Activated T-cell treated with anti-CD3 and anti-CD28 coated beads, Interleukin-2, amount 50 U/mL, for 24 hours (primary cell): ENCODE data around the gene SLC4A1AP.
"Not testable (repeated sequence)": the region's sequence is repeated elsewhere in the genome, so short reads cannot be mapped to it uniquely, and the experiment has no call there.

Experiments used
- DNase-seq: peaks from one replicate; pipeline ENCODE4 v3.0.0-alpha.2; 2020
- H3K27ac Mint-ChIP-seq: 2 replicates; pipeline ENCODE4 v1.8.0; 2020; ENCODE audit warnings: mild to moderate bottlenecking, mixed read lengths
- H3K27me3 Mint-ChIP-seq: 2 replicates; pipeline ENCODE4 v1.8.0; 2020; ENCODE audit warnings: mixed read lengths
- H3K36me3 Mint-ChIP-seq: 2 replicates; pipeline ENCODE4 v1.8.0; 2020; ENCODE audit warnings: low read depth, mixed read lengths
- H3K4me1 Mint-ChIP-seq: 2 replicates; pipeline ENCODE4 v1.8.0; 2020; ENCODE audit warnings: low read depth, mixed read lengths
- H3K4me3 Mint-ChIP-seq: 2 replicates; pipeline ENCODE4 v1.8.0; 2020; ENCODE audit warnings: mild to moderate bottlenecking, moderate library complexity, mixed read lengths
- H3K9me3 Mint-ChIP-seq: 2 replicates; pipeline ENCODE4 v1.8.0; 2020; ENCODE audit warnings: mixed read lengths

Gene SLC4A1AP, protein sequence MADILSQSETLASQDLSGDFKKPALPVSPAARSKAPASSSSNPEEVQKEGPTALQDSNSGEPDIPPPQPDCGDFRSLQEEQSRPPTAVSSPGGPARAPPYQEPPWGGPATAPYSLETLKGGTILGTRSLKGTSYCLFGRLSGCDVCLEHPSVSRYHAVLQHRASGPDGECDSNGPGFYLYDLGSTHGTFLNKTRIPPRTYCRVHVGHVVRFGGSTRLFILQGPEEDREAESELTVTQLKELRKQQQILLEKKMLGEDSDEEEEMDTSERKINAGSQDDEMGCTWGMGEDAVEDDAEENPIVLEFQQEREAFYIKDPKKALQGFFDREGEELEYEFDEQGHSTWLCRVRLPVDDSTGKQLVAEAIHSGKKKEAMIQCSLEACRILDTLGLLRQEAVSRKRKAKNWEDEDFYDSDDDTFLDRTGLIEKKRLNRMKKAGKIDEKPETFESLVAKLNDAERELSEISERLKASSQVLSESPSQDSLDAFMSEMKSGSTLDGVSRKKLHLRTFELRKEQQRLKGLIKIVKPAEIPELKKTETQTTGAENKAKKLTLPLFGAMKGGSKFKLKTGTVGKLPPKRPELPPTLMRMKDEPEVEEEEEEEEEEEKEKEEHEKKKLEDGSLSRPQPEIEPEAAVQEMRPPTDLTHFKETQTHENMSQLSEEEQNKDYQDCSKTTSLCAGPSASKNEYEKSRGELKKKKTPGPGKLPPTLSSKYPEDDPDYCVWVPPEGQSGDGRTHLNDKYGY

DNA sequence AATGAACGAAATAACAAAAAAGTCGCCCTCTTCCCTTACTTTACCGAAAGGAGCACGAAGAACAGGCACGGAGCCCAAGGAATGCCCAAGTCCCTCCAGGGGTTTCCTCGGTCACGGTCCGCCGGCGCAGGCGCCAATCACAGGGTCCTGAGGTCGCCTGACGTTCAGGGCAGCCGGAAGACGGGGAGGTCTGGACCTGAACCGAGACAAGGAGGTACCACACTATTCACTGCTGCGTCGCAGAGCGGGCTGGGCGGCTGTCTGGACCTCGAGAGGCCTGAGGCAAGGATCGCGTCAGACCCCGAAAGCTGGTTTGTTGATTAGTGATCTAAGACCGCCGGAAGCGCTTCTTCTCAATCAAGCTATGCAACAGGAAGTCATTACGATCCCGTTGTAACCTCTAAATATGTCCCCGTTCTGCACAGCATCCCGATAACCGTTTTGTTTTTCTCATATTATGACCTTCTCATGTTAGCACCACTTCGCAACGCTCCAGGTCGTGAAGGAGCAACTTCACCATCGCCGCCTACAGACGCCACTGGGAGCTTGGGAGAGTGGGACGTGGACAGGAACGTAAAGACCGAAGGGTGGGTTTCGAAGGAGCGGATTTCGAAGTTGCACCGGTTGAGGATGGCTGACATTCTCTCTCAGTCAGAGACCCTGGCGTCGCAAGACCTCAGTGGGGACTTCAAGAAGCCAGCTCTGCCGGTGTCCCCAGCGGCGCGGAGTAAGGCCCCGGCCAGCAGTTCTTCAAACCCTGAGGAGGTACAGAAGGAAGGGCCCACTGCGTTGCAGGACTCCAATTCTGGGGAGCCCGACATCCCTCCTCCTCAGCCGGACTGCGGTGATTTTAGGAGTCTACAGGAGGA lies at the start of gene SLC4A1AP, which contains the start of gene SUPT7L:
SLC4A1AP (plus strand) TSS at position 605 of the 869 bp plus-strand sequence; CDS start at position 631, 26 bp downstream.
SUPT7L (minus strand) TSS at position 330 of the 869 bp plus-strand sequence. CDS start 1,422 bp downstream, outside the sequence.
- Mint-ChIP-seq H3K27me3 (no peaks in the 10 kb centered on the region), H3K27ac (peak within 1 kb of the TSS; percentile 100), H3K36me3 (peaks cover 83% of the 10 kb centered on the region), H3K4me1 (peaks cover 58% of the 10 kb centered on the region), H3K4me3 (peak within 1 kb of the TSS; percentile 100), H3K9me3 (no peaks in the 10 kb centered on the region)
- DNase-seq = peak; percentile 86

DNA sequence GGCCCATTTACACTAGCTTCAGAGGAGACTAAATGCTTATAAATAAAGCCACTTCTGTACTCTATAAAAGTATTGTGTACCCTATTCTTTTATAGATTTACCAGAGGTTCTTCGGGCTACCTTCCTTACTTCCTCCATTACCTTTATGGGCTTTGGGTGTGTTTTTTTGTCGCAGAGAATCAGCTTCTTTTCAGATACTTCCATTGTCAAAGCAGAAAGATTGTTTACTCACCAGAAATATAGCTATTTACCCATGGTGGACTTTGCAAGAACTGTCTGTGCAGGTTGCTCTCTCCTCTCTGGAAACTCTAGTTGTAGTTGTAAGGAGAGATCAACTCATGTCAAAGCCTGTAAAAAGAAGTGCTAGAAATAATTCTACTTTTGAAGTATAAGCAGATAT lies 49.7 kb upstream of the SLC4A1AP start:
- H3K36me3 Mint-ChIP-seq = peaks cover 85% of the 10 kb centered on the region
- H3K27me3 Mint-ChIP-seq = no peaks in the 10 kb centered on the region
- no peak overlapping the region for H3K4me3 Mint-ChIP-seq
- peaks cover 3% of the 10 kb centered on the region for H3K4me1 Mint-ChIP-seq
- no peaks in the 10 kb centered on the region for H3K9me3 Mint-ChIP-seq
- H3K27ac Mint-ChIP-seq = no peak overlapping the region
- DNase-seq = no peak

DNA sequence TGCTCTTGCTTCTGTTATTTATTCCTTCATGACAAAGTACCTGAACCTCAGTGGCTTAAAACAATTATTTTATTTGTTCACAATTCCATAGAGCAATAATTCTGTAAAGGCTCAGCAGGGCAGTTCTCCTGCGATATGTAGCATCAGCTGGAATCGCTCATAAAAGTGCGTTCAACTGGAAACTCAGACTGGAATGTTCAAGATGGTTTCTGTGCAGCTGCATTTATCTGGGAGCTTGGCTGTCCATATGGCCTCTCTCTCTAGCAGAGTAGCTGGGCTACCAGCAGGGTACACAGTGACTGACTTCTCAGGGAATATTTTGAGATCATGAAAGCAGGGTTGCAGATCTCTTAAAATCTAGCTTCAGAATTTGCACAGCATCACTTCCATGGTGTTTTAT lies 48.4 kb upstream of the SLC4A1AP start:
- peaks cover 84% of the 10 kb centered on the region for H3K36me3 Mint-ChIP-seq
- no peak overlapping the region for H3K4me3 Mint-ChIP-seq
- H3K27ac Mint-ChIP-seq = peak overlapping the region; percentile 10
- no peaks in the 10 kb centered on the region for H3K9me3 Mint-ChIP-seq
- H3K4me1 Mint-ChIP-seq = peaks cover 3% of the 10 kb centered on the region
- H3K27me3 Mint-ChIP-seq = no peaks in the 10 kb centered on the region
- DNase-seq = no peak

DNA sequence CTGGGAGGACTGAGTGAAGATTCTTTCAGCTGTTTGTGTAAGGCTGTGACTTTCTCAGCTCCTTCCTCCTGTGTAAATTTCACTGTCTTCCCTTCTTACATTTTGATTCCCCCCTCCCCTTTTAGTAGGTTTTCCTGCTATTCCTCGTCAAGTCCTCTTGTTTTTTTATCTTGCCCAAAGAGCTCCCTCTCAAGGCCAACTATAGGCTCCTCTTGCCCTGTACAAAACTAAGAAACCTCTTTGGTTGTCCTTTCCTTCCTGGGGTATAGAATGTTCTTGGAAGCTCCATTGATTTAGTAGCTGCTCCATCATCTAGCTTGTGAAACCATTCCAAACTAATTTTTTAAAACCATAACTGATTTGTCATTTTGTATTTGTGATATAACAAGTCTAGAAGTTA lies 42.2 kb upstream of the SLC4A1AP start:
- no peaks in the 10 kb centered on the region for H3K27me3 Mint-ChIP-seq
- peaks cover 80% of the 10 kb centered on the region for H3K36me3 Mint-ChIP-seq
- H3K9me3 Mint-ChIP-seq = no peaks in the 10 kb centered on the region
- no peak overlapping the region for H3K27ac Mint-ChIP-seq
- H3K4me1 Mint-ChIP-seq = peaks cover 5% of the 10 kb centered on the region
- no peak for DNase-seq
- H3K4me3 Mint-ChIP-seq = no peak overlapping the region

DNA sequence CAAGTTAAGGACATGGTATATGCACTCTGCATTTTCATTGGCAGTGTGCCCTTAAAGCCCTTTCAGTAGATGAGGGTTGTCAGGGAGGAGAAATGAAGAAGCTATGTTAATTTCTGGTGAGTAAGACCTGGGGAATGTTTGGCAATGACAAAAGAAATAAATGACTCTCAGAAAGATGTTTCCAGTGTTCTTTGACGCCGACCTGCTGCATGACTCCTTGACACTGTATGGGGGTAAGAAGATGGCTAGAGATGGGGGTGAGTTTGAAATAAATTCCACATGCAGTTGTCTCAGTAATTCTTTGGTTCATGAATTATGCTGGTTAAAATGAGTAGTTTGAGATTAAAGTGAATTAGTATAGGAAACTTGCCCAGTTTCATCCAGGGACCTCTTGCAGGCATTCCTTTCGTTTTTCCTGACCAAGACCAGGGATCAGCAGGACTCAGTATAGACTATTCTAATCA lies 40.7 kb upstream of the SLC4A1AP start:
- H3K27ac Mint-ChIP-seq = peak overlapping the region; percentile 15
- DNase-seq = no peak
- H3K4me1 Mint-ChIP-seq = peaks cover 5% of the 10 kb centered on the region
- no peak overlapping the region for H3K4me3 Mint-ChIP-seq
- H3K9me3 Mint-ChIP-seq = no peaks in the 10 kb centered on the region
- H3K27me3 Mint-ChIP-seq = no peaks in the 10 kb centered on the region
- H3K36me3 Mint-ChIP-seq = peaks cover 67% of the 10 kb centered on the region

DNA sequence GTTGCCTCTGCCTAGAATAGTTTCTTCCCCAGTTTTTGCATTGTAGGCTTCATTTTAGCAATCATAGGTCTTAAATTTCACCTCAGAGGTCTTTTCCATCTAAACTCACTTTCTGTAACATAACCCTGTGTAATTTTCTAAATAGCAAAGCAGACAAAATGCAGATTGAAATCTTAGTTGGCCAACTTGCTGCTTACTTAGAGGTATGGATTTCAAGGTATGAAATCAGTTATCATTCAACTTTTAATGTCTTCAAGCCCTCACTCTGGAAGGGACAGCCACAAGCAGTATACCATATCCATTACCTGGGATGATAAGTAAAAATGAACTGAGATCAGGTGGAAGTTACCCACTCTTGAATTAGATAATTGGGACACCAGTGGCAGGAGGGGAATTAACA lies 38.7 kb upstream of the SLC4A1AP start:
- Mint-ChIP-seq H3K4me1 (peaks cover 5% of the 10 kb centered on the region), H3K27me3 (no peaks in the 10 kb centered on the region), H3K9me3 (no peaks in the 10 kb centered on the region), H3K4me3 (no peak overlapping the region), H3K36me3 (peaks cover 51% of the 10 kb centered on the region), H3K27ac (no peak overlapping the region)
- no peak for DNase-seq

DNA sequence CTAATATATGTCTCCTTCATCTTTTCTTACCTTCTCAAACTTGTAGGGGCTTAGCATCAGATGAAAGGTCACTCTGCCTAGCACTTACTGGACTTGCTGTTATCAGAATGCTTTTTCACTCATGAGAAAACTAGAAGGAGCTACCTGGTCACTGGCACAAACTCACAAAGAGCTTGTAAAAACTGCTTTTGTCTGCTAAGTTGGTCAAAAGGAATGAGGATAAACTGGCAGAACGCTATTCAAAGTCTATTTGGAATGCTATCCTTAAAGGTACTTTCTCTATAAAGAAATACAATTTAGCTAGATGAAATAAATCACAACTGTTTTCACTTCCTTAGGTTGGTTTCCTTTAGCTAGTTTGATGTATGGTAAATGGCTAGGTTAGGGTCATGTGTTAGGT lies 37.4 kb upstream of the SLC4A1AP start:
- not testable (repeated sequence) for H3K9me3 Mint-ChIP-seq, H3K4me3 Mint-ChIP-seq, H3K27ac Mint-ChIP-seq, DNase-seq, H3K27me3 Mint-ChIP-seq
- H3K4me1 Mint-ChIP-seq = peaks cover 15% of the 10 kb centered on the region
- peaks cover 40% of the 10 kb centered on the region for H3K36me3 Mint-ChIP-seq

DNA sequence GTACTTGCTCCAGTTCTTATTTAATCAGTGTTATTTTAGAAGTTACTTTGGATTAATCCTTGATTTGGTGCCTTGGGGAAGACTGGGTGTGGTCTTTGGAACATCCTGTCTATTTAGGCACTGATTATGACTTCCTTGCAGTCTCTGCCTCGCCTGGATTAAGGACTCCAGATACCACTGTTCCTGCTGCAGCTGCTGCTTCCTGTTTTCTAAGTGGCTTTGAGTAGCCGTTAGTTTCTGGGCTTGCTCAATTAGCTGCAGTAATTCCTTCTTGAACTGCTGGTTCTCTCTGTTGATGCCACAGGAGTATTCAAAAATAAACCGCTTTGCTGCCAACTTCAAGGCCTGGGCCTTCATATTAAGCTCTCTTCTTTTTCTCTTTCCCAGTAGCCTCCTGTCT lies 36.8 kb upstream of the SLC4A1AP start:
- H3K27ac Mint-ChIP-seq = peak overlapping the region; percentile 33
- peaks cover 34% of the 10 kb centered on the region for H3K36me3 Mint-ChIP-seq
- not testable (repeated sequence) for H3K27me3 Mint-ChIP-seq, DNase-seq, H3K4me3 Mint-ChIP-seq, H3K9me3 Mint-ChIP-seq
- peaks cover 21% of the 10 kb centered on the region for H3K4me1 Mint-ChIP-seq

DNA sequence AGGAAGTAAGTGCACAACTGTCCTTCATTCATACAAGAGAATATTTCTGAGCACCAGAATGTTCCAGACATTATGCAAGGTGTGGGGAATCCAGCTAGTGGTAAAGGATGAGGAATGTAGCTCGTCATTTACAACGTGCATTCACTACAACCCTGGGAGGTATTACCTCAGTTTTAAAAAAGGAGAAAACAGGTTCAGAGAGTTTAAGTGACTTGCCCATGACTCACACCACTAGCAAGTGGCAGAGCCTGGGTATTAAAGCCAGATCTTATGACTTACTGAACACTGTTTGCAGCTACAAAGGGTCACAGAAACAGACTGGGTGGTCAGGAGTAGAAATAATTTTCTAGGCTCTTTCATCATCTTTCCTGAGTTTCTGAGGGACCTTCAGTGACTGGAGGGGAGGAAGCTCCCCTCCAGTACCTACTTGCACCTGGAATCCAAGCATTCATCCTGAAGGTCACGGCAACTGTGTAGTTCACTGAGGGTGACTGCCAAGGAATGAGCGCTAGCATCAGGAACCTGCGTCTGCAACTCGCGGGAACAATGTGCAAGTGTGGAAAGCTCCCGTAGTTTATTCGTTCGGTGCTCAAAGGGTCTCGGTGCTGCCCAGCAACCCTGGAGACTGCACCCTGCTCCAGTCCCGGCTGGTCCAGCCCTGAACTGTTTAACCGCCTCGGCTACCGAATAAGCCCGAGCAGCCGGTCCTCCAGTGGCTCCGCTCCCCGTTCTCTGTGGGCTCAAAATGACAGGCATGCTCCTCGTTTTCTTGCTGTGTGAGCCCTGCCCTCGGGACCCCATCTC lies 35.5 kb upstream of the SLC4A1AP start:
- H3K27me3 Mint-ChIP-seq = no peaks in the 10 kb centered on the region

DNA sequence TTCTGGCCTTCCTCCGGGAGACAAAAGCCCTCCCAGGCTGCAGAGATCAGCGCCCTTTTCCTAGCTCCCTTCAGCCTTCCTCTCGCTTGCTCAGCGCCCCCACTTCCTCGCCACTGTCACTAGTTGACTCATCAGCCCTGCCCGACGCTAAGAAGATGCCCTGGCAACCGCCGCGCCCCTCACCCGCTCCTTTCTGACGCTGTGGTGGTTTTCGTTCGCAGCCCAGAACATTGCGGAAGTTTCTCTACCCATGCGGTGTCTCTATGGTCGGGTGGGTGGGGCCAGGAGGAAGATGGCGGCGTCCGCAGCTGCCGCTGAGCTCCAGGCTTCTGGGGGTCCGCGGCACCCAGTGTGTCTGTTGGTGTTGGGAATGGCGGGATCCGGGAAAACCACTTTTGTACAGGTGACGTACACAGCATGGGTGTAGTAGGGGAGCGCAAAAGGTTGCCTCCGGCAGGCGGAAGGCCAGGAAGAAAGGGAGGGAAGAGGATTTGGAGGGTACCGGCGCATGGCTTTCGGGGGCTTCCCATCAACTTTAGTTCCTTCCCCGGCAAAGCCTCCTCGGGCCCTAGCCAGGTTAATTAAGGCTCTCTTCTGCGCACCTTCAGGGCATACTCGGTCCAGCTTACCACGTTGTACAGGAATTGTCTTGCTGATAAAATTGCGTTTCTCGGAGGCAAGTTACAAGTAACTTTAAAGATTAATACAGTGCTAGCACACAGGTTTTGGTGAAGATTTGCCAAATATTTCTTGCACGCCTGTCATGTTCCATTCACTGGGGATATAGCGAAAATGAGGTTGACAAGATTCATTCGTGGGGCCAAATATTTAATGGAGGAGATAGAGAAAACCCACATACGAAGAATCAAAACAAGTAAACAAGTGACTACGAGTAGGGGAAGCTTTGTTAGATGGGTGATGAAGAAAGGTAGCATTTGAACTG lies 34.7 kb upstream of the SLC4A1AP start, which contains the start of the genes CCDC121 and GPN1:
CCDC121 (minus strand) TSS at position 246 of the 943 bp plus-strand sequence. CDS start 1,213 bp downstream, outside the sequence.
GPN1 (plus strand) TSS at position 284 of the 943 bp plus-strand sequence; CDS start at position 293, 9 bp downstream.
- H3K4me3 Mint-ChIP-seq = no peak within 1 kb of the TSS
- no peaks in the 10 kb centered on the region for H3K9me3 Mint-ChIP-seq
- peaks cover 13% of the 10 kb centered on the region for H3K36me3 Mint-ChIP-seq
- no peak within 1 kb of the TSS for H3K27ac Mint-ChIP-seq
- H3K27me3 Mint-ChIP-seq = no peaks in the 10 kb centered on the region
- peaks cover 26% of the 10 kb centered on the region for H3K4me1 Mint-ChIP-seq
- DNase-seq = peak; percentile 94

More for the DNA sequence above, 35.5 kb upstream of the SLC4A1AP start:
- Mint-ChIP-seq H3K4me1 (peaks cover 24% of the 10 kb centered on the region), H3K27ac (no peak overlapping the region), H3K4me3 (no peak overlapping the region), H3K9me3 (no peaks in the 10 kb centered on the region), H3K36me3 (peaks cover 21% of the 10 kb centered on the region)
- no peak for DNase-seq

DNA sequence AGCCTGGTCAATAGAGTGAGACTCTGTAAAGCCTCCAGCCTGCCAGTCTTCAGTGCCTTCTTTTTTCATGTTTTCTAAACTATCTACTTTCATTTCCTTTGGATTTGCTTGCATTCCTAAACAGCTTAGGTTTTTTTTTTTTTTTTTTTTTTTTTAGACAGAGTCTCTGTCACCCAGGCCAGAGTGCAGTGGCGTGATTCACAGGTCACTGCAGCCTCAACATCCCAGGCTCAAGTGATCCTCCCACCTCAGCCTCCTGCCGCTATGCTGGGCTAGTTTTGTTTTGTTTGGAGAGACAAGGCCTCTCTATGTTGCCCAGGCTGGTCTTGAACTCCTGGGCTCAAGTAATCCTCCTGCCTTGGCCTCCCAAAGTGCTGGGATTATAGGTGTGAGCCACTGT lies 33.4 kb upstream of the SLC4A1AP start:
- H3K9me3 Mint-ChIP-seq, H3K27ac Mint-ChIP-seq, H3K4me3 Mint-ChIP-seq, DNase-seq, H3K27me3 Mint-ChIP-seq: not testable (repeated sequence)
- H3K4me1 Mint-ChIP-seq = peaks cover 32% of the 10 kb centered on the region
- H3K36me3 Mint-ChIP-seq = peaks cover 12% of the 10 kb centered on the region

DNA sequence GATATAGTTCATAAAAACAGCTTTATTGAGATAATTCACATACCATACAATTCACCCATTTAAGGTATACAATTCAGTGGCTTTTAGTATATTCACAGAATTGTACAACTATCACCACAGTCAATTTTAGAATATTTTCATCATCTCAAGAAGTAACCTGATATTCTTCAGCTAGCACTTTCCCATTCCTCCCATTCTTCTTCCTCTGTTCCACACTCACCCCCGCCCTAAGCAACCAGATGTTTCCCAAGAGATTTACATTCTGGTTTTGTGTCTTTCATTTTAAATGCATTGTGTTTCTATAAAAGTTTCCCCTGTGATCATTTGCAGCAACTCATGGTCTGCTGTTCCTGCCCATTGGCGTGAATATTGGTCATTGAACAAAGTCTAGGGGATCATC lies 29.4 kb upstream of the SLC4A1AP start:
- Mint-ChIP-seq H3K27me3 (no peaks in the 10 kb centered on the region), H3K9me3 (no peaks in the 10 kb centered on the region), H3K4me3 (no peak overlapping the region), H3K27ac (no peak overlapping the region), H3K4me1 (peaks cover 62% of the 10 kb centered on the region), H3K36me3 (peaks cover 34% of the 10 kb centered on the region)
- no peak for DNase-seq
